Activated B cell treated with CpG ODN at 0.5 μM for 24 hours (primary cell): Measurements from ENCODE around the gene CSF1. TPM values are rescaled to one million over a fixed set of nuclear protein-coding genes. Genes with fewer than 3 reads are reported as not detected.
A peak's percentile ranks its signal among the peaks of the same experiment; 100 is the strongest.

Experiments used
- ATAC-seq: fragments of 200-7000 bp; cut with Tn5 transposase; one replicate; pipeline ENCODE4 v1.10.0; 2021; ENCODE audit warnings: low read depth, mild to moderate bottlenecking, moderate library complexity
- CTCF ChIA-PET: fragments of 350-600 bp; sonication (Branson Sonifier 250); formaldehyde crosslinking; loops from one replicate; lab custom pipeline; 2021; ENCODE audit warnings: antibody characterized with exemption; lab: Charles Lee
- POLR2A ChIA-PET: fragments of 350-600 bp; sonication (Branson Sonifier 250); formaldehyde crosslinking; loops from one replicate; lab custom pipeline; 2021; ENCODE audit warnings: antibody characterized with exemption; lab: Charles Lee
- DNase-seq: peaks from one replicate; pipeline ENCODE4 v3.0.0; 2022
- H3K27ac Mint-ChIP-seq: one replicate; pipeline ENCODE4 v1.8.0; 2020; ENCODE audit warnings: mixed read lengths
- H3K27me3 Mint-ChIP-seq: one replicate; pipeline ENCODE4 v1.8.0; 2021; ENCODE audit warnings: mixed read lengths
- H3K36me3 Mint-ChIP-seq: one replicate; pipeline ENCODE4 v1.8.0; 2021; ENCODE audit warnings: low read depth, mixed read lengths
- H3K4me1 Mint-ChIP-seq: one replicate; pipeline ENCODE4 v1.8.0; 2021; ENCODE audit warnings: mixed read lengths
- H3K4me3 Mint-ChIP-seq: one replicate; pipeline ENCODE4 v1.8.0; 2020; ENCODE audit warnings: mild to moderate bottlenecking, mixed read lengths
- H3K9me3 Mint-ChIP-seq: one replicate; pipeline ENCODE4 v1.8.0; 2020; ENCODE audit warnings: mixed read lengths
- CTCF ChIP-seq: fragments of 200-600 bp; IDR thresholded peaks from one replicate; pipeline ENCODE4 v1.8.0; 2022; ENCODE audit warnings: antibody characterized with exemption, mild to moderate bottlenecking
- intact Hi-C: fragments of 100-400 bp; cut with micrococcal nuclease; formaldehyde crosslinking; loops from one replicate; pipeline ENCODE4 v1.15.1; 2024
- total RNA-seq: library from RNA; stranded (reverse); gene quantifications from 2 replicates; pipeline ENCODE4 v1.2.3, GENCODE V29; 2022

Gene CSF1
- total RNA-seq, 1 donor from 2014 or later = 2.0 TPM

- H3K4me3 Mint-ChIP-seq = peak overlapping the region; percentile 33
- H3K4me1 Mint-ChIP-seq = peaks cover 28% of the 10 kb centered on the region
- H3K9me3 Mint-ChIP-seq = no peaks in the 10 kb centered on the region
- no peaks in the 10 kb centered on the region for H3K36me3 Mint-ChIP-seq
- peak; percentile 92 for ATAC-seq
- CTCF ChIA-PET = interaction anchor here (0.6 to 1.7 kb wide), 3 partner anchors 75 to 129 kb away, joined by 3 to 4 read pairs (median 3); partner anchors contain the start of gene AHCYL1
- peaks cover 34% of the 10 kb centered on the region for H3K27me3 Mint-ChIP-seq
- no peak for DNase-seq
- no peak for TF ChIP-seq CTCF
- peak overlapping the region; percentile 75 for H3K27ac Mint-ChIP-seq
- intact Hi-C loops = loop anchor here (1.0 to 2.0 kb wide), 3 partner anchors 19 to 129 kb away; no protein-coding TSS in a partner anchor
- POLR2A ChIA-PET = interaction anchor here (0.6 to 1.3 kb wide), 4 partner anchors 9 to 625 kb away, joined by 3 to 8 read pairs (median 4); no protein-coding TSS in a partner anchor
Measured at GRCh38 chr1:109906160-109906838, 4.3 kb upstream of the CSF1 start.

- DNase-seq = no peak
- Mint-ChIP-seq H3K9me3 (no peaks in the 10 kb centered on the region), H3K27me3 (peaks cover 35% of the 10 kb centered on the region), H3K36me3 (no peaks in the 10 kb centered on the region), H3K27ac (peak overlapping the region; percentile 75), H3K4me3 (no peak overlapping the region), H3K4me1 (peaks cover 32% of the 10 kb centered on the region)
- no peak for TF ChIP-seq CTCF
- no peak for ATAC-seq
- ChIA-PET POLR2A (interaction anchor here (0.6 to 1.3 kb wide), 4 partner anchors 10 to 625 kb away, joined by 3 to 8 read pairs (median 4); no protein-coding TSS in a partner anchor), CTCF (interaction anchor here (0.6 to 1.7 kb wide), 3 partner anchors 74 to 130 kb away, joined by 3 to 4 read pairs (median 3); partner anchors contain the start of gene AHCYL1)
- intact Hi-C loops = loop anchor here (1.0 to 2.0 kb wide), 3 partner anchors 20 to 130 kb away; no protein-coding TSS in a partner anchor
Measured at GRCh38 chr1:109906839-109907180, 3.8 kb upstream of the CSF1 start.

- POLR2A ChIA-PET = no interaction called here
Measured at GRCh38 chr1:109907190-109907774, 3.4 kb upstream of the CSF1 start.

GRCh38 chr1:109908836-109909235 lies 1.8 kb upstream of the CSF1 start:
- CTCF ChIA-PET = no interaction called here
- H3K27ac Mint-ChIP-seq = no peak overlapping the region
- POLR2A ChIA-PET = no interaction called here
- intact Hi-C loops = no loop called here
- no peaks in the 10 kb centered on the region for H3K9me3 Mint-ChIP-seq
- peaks cover 38% of the 10 kb centered on the region for H3K4me1 Mint-ChIP-seq
- TF ChIP-seq CTCF = no peak
- DNase-seq = no peak
- H3K36me3 Mint-ChIP-seq = no peaks in the 10 kb centered on the region
- ATAC-seq = no peak
- peaks cover 35% of the 10 kb centered on the region for H3K27me3 Mint-ChIP-seq
- no peak overlapping the region for H3K4me3 Mint-ChIP-seq

More at GRCh38 chr1:109907190-109907774, 3.4 kb upstream of the CSF1 start:
- DNase-seq (no peak), ATAC-seq (no peak)
- no peak for TF ChIP-seq CTCF
- Mint-ChIP-seq H3K27ac (peak overlapping the region; percentile 8), H3K27me3 (peaks cover 36% of the 10 kb centered on the region), H3K4me3 (no peak overlapping the region), H3K9me3 (no peaks in the 10 kb centered on the region), H3K4me1 (peaks cover 36% of the 10 kb centered on the region), H3K36me3 (no peaks in the 10 kb centered on the region)
- CTCF ChIA-PET = interaction anchor here (1.7 kb wide), 1 partner anchor 78 kb away, joined by 4 read pairs; the partner anchor contains the start of gene AHCYL1
- intact Hi-C loops = loop anchor here (2.0 kb wide), 1 partner anchor 130 kb away; no protein-coding TSS in a partner anchor

- ChIA-PET POLR2A (interaction anchor here (0.6 kb wide), 1 partner anchor 9 kb away, joined by 4 read pairs; no protein-coding TSS in a partner anchor), CTCF (interaction anchor here (0.6 kb wide), 1 partner anchor 119 kb away, joined by 3 read pairs; no protein-coding TSS in a partner anchor)
- intact Hi-C loops = no loop called here
- H3K27ac Mint-ChIP-seq = no peak overlapping the region
- DNase-seq = no peak
- peak overlapping the region; percentile 85 for H3K4me3 Mint-ChIP-seq
- peaks cover 38% of the 10 kb centered on the region for H3K4me1 Mint-ChIP-seq
- H3K9me3 Mint-ChIP-seq = no peaks in the 10 kb centered on the region
- H3K36me3 Mint-ChIP-seq = no peaks in the 10 kb centered on the region
- peaks cover 37% of the 10 kb centered on the region for H3K27me3 Mint-ChIP-seq
- TF ChIP-seq CTCF = no peak
- no peak for ATAC-seq
Measured at GRCh38 chr1:109909561-109909960, 1.1 kb upstream of the CSF1 start.
